HG03039 (cell line): ENCODE results near the gene OLFML1.

ENCODE experiments used
- ATAC-seq: cut with Tn5 transposase; IDR thresholded peaks from one replicate; pipeline ENCODE4 v1.9.1; 2021; ENCODE audit warnings: mild to moderate bottlenecking, moderate library complexity; ENCODE audit not compliant: unreplicated experiment

OLFML1 gene

DNA sequence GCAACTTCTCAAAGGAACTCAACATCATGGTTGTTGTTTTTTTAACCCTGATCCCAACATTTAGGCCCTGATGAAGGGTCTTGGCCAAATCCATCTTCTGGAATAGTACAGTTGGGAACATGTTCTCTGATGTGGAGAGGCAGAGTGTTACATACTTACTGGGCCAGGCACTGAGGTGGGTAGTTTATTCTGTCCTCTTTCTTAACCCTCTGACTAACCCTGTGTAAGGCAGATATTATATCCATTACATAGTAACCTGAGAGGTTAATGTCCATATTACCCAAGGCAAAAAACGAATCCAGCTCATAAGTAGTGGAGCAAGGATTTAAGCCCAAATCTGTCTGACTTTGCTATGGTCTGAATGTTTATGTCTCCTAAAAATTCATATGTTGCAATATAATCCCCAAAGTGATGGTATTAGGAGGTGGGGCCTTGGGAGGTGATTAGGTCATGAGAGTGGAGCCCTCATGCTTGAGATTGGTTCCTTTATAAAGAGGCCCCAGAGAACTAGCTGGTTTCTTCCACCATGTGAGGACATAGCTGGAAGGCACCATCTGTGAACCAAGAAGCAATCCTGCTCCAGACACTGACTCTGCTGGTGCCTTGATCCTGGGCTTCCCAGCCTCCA, 44.8 kb downstream of the OLFML1 start:
- ATAC-seq, result no peak

DNA sequence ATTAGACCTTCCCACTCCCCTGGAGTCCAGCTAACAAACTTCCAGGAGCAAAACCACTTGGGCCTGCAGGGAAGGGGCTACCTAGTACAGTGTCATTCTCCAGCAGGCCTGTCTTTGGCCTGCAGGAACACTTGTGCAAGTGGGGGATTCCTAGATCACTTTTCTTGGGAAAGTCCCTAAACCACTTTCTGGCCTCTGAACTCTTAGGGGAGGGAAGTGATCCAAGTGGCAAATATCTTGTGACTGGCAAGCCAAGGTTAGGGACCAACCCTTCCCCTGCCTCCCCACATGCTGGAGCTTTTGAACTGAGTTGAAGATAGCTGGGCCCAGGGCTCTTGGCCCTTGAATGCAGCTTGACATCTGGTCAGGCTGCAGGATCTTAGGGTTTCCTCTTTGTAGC, 45.7 kb downstream of the OLFML1 start:
- ATAC-seq, result peak; percentile 38

GRCh38 chr11:7532405-7533145, 47.3 kb downstream of the OLFML1 start:
- no peak for ATAC-seq

DNA sequence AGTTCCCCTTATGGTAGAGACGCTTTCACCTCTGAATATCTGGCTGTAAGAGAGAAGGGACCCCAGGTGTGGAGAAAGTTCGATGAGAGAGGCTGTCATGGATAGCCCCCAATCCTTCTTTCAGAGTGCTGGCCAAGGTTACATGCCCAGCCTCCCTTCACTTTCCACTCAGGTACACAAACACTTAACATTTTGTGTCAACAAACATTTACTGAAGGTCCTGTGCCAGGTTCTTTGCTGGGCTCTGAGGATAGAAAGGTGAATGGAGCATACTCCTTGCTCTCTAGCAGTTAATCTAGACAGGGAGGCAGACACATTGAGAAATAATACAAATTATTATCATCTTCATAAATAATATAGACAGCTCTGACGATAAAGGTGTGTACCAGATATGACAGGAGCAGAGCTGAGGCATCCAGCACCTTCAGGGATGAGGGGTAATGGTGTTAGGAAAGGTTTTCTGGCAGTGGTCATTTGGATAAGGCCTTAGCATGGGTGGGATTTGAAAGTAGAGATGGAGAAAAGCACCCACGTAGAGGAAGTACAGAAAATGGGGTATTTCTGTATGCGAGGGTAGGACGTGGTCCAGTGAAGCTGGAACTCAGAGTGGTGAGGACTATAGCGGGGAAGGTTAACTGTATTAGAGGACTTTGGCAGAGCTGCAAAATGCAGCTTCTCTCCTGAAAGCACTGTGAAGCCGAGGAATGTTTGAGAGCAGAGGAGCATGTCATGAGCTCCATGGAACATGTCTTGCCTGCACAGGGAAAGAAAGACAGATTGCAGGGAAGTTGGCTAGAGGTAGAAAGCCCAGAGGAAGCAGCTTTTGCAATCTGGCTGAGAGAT, 48.1 kb downstream of the OLFML1 start:
- no peak for ATAC-seq

DNA sequence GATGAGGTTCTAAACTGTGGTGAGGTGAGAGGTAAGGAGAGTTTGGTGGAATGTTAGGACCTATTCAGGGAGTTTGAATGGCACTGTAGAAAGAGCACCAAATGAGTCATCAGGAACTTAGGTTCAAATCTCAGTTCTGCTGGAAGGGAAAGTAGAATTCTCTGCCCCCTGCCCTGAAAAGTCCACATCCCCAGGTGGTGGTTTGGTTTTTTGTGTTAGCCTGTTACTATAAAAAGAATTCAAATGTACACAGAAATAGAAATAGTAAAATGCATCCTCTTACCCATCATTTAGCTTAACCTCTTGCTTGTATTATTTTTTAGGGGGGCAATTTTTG, 48.7 kb downstream of the OLFML1 start:
- no peak for ATAC-seq

GRCh38 chr11:7536100-7536499, 50.8 kb downstream of the OLFML1 start:
- ATAC-seq, result no peak

GRCh38 chr11:7537265-7537664, 52.0 kb downstream of the OLFML1 start:
- no peak for ATAC-seq

GRCh38 chr11:7538031-7538430, 52.7 kb downstream of the OLFML1 start:
- ATAC-seq, result no peak

GRCh38 chr11:7538466-7539454, 53.5 kb downstream of the OLFML1 start:
- no peak for ATAC-seq

- no peak for ATAC-seq
Observed at GRCh38 chr11:7540830-7541555, 55.7 kb downstream of the OLFML1 start.

GRCh38 chr11:7543302-7543701, 58.0 kb downstream of the OLFML1 start:
- ATAC-seq, result no peak

- ATAC-seq, result no peak
Observed at GRCh38 chr11:7544021-7544420, 58.7 kb downstream of the OLFML1 start.

- no peak for ATAC-seq
Observed at GRCh38 chr11:7545611-7546010, 60.3 kb downstream of the OLFML1 start.

DNA sequence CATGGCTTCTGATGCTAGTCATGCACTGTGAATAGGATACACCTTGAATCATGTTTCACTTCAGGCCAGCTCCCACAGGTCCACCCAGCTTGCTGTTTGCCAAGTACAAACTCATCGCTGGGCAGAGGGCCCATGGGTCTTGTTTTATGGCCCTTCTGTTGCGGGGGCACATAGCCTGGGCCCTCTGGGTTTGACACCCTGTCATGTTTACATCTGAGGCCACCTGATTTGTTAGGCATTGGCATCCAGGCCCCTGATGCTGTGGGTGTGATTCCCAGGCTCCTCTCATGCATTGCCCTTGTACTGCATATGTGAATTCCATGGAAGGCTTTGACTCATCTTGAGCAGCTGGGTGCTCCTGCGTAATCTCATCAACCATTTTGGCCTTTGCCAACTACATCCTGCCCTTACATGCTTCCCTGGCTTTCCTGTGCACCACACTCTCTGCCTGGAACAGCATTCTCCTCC, 61.1 kb downstream of the OLFML1 start:
- ATAC-seq, result no peak

- ATAC-seq, result no peak
Observed at GRCh38 chr11:7547687-7548086, 62.4 kb downstream of the OLFML1 start.

DNA sequence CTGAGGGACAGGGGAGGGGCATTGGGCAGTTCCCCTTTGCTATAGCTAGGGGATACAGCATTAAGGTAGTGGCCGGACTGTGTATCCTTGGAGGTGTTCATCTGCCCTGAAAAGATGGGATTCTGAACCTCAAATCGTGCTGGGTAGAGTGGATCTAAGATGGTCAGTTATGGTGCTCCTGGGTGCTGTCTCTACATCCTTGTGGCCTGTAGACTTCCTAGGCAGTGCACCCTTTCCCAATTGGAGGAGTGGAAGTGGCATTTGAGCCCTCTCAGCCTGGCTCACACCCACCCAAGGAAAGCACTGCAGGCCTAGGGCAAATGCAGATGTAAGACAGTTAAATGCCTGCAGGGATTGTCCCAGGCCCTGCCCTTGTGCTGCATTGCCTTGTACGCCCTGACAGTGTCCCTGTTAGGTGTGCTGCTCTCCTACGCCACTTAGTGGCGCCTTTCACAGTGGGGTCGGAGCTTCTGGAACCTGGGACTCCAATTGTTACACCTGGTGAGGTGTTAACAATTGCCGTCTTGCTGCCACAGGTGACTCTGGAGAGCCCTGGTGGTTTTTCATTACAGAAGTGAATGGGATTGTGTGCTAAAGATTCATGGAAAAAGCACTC, 63.5 kb downstream of the OLFML1 start:
- peak; percentile 64 for ATAC-seq

GRCh38 chr11:7549681-7550080, 64.4 kb downstream of the OLFML1 start:
- ATAC-seq, result no peak

DNA sequence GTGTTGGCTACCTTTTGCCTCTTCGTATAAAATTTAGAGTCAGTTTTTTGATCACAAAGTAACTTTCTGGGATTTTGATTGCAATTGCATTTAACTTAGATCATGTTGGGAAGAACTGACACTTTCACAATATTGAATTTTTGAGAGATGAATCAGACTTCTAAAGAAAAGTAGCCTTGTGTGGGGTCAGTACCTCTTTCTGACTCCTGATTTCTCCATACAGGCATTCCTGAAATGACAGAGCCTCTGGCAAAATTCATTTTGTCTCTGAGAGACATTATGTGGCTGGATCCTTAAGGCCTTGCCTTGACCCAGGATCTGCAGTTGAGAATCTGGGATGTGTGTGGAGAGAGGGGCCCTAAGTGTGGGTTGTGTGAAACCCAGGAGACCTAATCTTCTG, 66.3 kb downstream of the OLFML1 start:
- no peak for ATAC-seq

DNA sequence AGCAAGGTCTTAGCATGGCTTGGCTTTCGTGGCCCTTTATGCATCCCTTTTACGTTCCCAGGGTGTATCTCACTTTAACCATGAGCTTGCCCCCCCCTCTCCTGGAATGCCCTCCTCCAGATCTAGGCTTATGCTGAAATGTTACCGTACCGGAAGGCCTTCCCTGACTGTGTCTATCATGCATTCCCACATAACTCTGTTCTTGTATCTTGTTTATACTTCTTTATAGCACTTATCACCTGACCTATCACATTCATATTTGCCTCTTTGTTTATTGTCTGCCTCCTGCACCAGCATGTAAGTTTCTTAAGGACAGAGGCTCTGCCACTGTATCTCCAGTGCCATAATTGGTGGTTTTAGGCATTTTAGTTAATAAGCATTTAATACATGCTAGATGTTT, 67.4 kb downstream of the OLFML1 start:
- no peak for ATAC-seq
